NCI-H446 treated with DMSO at 0.1 percent for 48 hours (cell line): ENCODE data around the gene CDH23.

Experiments used
- DNase-seq: peaks from one replicate; lab custom pipeline; 2025; lab: John Stamatoyannopoulos, UW

Gene CDH23

GRCh38 chr10:71744897-71745663 is 348.4 kb downstream of the CDH23 start:
- no peak for DNase-seq

GRCh38 chr10:71745664-71746250 is 349.0 kb downstream of the CDH23 start:
- DNase-seq = no peak

- DNase-seq = no peak
These were observed 349.8 kb downstream of the CDH23 start for GRCh38 chr10:71746344-71747037.

- no peak for DNase-seq
These were observed 350.4 kb downstream of the CDH23 start for GRCh38 chr10:71747039-71747531.

GRCh38 chr10:71747551-71748523 is 351.1 kb downstream of the CDH23 start:
- no peak for DNase-seq

- DNase-seq = no peak
These were observed 352.0 kb downstream of the CDH23 start for GRCh38 chr10:71748671-71749191.

GRCh38 chr10:71749396-71749795 is 352.7 kb downstream of the CDH23 start:
- DNase-seq = no peak

GRCh38 chr10:71750124-71750841 is 353.6 kb downstream of the CDH23 start:
- DNase-seq = no peak

GRCh38 chr10:71750986-71751385 is 354.3 kb downstream of the CDH23 start:
- no peak for DNase-seq

GRCh38 chr10:71751515-71752224 is 354.9 kb downstream of the CDH23 start:
- DNase-seq = no peak

GRCh38 chr10:71752391-71753090 is 355.8 kb downstream of the CDH23 start:
- no peak for DNase-seq

- no peak for DNase-seq
These were observed 356.6 kb downstream of the CDH23 start for GRCh38 chr10:71753091-71753959.

GRCh38 chr10:71753960-71754505 is 357.3 kb downstream of the CDH23 start:
- DNase-seq = no peak

GRCh38 chr10:71754562-71754961 is 357.8 kb downstream of the CDH23 start:
- DNase-seq = no peak

- no peak for DNase-seq
These were observed 358.6 kb downstream of the CDH23 start for GRCh38 chr10:71755179-71755879.

GRCh38 chr10:71756311-71757191 is 359.8 kb downstream of the CDH23 start:
- no peak for DNase-seq
